Measurements from ENCODE around the gene SMARCC2.

The SMARCC2 gene

GRCh38 chr12:56152132-56152755, 37.0 kb downstream of the SMARCC2 start, which contains the start of gene MYL6B:
Gene MYL6B, plus strand, starts transcription at chr12:56152587. Its CDS starts 1,332 bp downstream, at chr12:56153919.
- DNase-seq (ENCODE audit: low read depth) = peak; percentile 77

DNA sequence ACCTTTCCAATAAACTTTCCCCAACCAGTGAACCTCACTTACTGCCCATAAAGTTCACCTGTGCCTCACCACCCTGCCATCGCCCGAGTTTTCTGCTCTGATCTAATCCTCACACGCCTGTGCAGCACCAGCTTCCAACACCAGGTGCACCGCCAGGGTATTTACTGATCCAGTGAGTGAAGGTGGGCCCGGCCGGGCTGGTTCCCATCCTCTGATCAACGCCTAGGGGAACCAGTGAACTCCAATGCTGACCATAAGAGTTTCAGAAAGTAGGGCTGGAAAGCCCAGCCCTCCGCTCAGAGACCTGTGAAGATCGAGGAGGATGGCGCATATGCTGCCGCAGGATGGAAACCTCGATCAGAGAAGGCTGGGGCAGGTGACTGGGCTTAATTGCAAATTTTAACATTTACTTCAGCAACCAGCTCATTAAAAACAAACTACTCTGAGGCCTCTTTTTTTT, 37.6 kb downstream of the SMARCC2 start:
- no peak for DNase-seq (ENCODE audit: low read depth)

DNA sequence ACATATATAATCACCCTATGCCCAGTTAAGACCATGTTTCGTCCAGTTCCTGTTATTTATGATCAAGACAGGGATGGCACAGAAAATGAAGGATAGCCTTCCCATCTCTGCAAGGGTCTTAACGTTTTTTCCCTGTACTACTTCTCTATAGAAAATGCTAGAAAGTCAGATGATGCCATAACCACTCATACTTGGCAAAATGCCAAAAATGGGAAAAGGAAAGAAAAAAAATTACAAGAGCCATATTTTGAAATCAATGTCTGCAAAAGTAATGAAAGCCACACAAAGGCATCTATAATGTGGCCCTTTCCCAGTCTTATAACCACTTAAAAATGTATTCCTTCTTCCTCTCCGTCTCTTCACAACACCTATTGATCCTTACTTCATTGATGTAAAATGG, 38.7 kb downstream of the SMARCC2 start:
- DNase-seq (ENCODE audit: low read depth) = no peak

- DNase-seq (ENCODE audit: low read depth) = no peak
These were observed 42.5 kb downstream of the SMARCC2 start for GRCh38 chr12:56146492-56147460.

DNA sequence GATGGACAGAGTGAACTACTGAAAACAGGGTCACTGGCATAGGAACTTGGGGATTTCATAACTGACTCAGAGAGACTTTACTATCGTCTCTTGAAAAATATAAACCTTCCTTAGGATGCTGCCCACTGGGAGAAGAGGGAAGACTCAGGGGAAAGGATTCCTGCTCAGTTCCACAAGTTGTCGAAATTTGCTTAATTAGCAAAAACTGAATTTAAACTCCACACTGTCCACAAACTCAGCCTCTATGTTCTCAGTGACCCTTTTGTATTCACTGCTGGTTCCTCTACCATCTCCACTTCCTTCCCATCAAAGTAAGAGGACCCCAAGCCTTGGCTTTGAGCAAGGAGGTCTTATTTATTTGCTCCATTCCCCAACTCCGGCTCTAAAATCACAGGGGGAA, 44.1 kb downstream of the SMARCC2 start:
- DNase-seq (ENCODE audit: low read depth) = no peak

DNA sequence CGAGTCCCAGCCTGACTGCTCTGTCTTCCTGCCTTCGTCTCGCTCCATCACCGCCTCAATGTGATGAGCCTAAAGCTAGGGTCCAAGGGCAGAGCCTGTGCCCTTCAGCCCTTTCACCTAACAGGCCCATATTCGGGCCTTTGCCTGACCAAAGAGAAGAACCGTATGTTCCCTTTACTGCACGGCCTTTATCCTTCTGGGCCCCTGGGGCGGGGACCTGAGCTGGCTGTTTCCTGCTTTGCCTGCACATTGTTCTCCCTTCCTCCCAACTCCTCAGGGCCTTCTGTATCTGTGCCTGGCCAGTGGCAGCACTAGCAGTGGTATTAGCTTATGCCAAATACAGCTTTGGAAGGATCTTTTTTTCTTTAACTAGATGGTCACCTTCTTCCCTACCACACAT, 45.4 kb downstream of the SMARCC2 start:
- no peak for DNase-seq (ENCODE audit: low read depth)

- no peak for DNase-seq (ENCODE audit: low read depth)
These were observed 46.1 kb downstream of the SMARCC2 start for GRCh38 chr12:56143217-56143616.

DNA sequence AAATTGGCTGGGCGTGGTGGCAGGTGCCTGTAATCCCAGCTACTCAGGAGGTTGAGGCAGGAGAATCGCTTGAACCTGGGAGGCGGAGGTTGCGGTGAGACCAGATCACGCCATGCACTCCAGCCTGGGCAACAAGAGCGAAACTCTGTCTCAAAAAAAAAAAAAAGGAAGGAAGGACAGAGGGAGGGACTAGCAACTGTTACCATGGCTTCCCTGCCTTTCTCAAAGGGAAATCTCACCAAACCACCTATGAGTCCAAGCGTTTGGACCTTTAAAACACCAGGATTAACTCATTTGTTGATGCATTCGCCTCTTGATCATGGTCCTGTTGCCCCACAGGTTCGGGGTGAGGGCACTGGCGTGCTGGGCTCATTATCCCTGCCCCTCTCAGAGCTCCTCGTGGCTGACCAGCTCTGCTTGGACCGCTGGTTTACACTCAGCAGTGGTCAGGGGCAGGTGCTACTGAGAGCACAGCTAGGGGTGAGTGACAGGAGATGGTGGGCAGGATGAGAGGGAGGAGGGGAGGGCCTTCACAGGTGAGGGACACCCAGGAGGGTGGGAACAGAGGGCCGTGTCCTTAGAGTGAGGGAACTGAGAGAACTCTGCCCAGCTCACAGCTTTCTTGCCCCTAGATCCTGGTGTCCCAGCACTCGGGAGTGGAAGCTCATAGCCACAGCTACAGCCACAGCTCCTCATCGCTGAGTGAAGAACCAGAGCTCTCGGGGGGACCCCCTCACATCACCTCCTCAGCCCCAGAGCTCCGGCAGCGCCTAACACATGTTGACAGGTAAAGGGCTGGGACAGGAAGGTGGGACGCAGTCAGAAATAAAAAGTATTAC, 47.1 kb downstream of the SMARCC2 start:
- no peak for DNase-seq (ENCODE audit: low read depth)

GRCh38 chr12:56137853-56138571, 51.3 kb downstream of the SMARCC2 start:
- no peak for DNase-seq (ENCODE audit: low read depth)

DNA sequence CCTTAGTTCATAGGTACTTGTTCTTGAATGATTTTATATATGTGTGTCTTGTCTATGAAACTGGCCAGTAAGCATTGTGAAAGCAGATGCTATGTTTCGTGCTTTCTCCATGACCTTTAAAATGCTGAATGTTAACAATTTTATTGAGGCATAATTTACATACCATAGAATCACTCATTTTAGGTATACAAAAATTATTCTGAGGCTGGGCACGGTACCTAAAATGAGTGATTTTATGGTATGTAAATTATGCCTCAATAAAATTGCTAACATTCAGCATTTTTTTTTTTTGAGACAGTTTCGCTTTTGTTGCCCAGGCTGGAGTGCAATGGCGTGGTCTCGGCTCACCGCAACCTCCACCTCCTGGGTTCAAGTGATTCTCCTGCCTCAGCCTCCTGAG, 54.4 kb downstream of the SMARCC2 start:
- DNase-seq (ENCODE audit: low read depth) = no peak

GRCh38 chr12:56130876-56131275, 58.4 kb downstream of the SMARCC2 start:
- DNase-seq (ENCODE audit: low read depth) = no peak

DNA sequence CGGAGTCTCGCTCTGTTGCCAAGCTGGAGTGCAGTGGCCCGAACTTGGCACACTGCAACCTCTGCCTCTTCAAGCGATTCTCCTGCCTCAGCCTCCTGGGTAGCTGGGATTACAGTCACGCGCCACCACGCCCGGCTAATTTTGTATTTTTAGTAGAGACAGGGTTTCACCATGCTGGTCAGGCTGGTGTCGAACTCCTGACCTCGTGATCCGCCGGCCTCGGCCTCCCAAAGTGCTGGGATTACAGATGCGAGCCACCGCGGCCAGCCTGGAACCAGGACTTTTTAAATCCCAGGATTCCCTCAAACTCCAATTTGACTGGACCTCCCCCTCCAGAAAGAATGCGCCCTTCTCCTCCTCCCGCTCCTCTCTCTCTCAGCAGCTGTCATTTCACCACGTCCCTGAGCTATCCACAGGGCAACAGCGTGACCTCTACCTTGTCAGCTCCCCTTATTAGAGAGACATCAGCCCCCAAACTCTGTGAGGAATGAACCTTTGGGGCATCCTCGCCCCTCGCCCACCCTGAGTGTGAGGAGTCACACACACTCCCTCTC, 59.3 kb downstream of the SMARCC2 start:
- DNase-seq (ENCODE audit: low read depth) = no peak

- DNase-seq (ENCODE audit: low read depth) = no peak
These were observed 59.9 kb downstream of the SMARCC2 start for GRCh38 chr12:56129206-56129941.

DNA sequence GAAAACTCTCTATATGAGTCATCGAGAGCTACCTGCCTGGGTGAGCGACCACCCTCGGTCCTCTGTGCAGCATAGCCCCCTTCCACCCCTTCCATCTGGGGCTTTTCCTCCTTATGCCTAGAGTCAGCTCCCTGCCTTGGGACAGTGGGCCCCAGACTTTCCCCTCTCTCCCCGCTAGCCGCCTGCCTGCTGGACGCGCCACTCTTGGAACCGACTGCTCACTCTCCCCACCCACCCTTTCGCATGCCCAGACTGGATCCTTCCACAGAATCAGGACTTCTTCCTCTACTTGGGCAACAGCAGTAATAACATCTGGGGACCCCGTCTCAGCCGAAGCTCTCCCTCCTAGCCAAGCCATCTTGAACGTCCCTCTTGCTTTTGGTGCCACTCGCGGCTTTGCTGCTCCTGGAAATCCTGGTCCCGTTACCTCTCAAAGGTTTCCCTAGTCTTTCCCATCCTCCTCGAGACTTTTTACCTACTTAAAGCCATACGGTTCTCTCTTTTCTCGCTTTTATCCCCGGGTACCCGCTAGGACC, 60.5 kb downstream of the SMARCC2 start:
- no peak for DNase-seq (ENCODE audit: low read depth)

GRCh38 chr12:56127888-56128669, 61.2 kb downstream of the SMARCC2 start, which contains the start of gene ESYT1:
Gene ESYT1, plus strand, starts transcription at chr12:56128267. Its CDS starts 53 bp downstream, at chr12:56128320.
- DNase-seq (ENCODE audit: low read depth) = peak; percentile 100

GRCh38 chr12:56127485-56127887, 61.8 kb downstream of the SMARCC2 start:
- DNase-seq (ENCODE audit: low read depth) = no peak

DNA sequence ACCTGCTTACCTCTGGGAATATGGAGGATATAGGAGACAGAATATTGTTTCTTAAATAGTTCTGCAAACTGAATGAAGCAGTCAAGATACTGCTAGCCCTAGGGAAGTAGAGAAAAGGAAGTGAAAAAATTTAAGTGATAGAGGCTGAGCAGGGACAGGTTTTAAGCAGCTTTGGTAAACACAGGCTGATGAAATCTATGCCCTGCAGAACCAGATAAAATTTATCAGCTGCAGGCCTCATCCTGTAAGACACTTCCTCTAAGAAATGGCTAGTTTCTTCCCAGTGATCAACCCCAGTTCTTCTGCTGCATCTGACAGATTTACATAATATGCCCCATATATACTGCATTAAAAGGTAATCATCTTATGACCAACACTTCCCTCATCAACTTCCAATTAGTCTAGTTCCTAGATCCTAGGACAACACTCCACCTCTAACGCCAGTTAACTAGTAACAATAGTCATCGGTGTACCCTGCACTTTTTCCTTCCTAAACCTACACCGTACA, 62.5 kb downstream of the SMARCC2 start:
- no peak for DNase-seq (ENCODE audit: low read depth)

GRCh38 chr12:56124133-56124532, 65.2 kb downstream of the SMARCC2 start:
- DNase-seq (ENCODE audit: low read depth) = no peak

- DNase-seq (ENCODE audit: low read depth) = no peak
These were observed 66.6 kb downstream of the SMARCC2 start for GRCh38 chr12:56122637-56123036.

Data from fibroblast of the conjunctiva (primary cell).